ENCODE data around the gene MRPL34.

GRCh38 chr19:17309198-17309964, 3.7 kb downstream of the MRPL34 start, which contains the start of gene DDA1:
- no peak for TF ChIP-seq CTCF (IDR thresholded peaks at IDR 0.05)
- no peak for TF ChIP-seq ZFX (IDR thresholded peaks at IDR 0.05; ENCODE audit: borderline replicate concordance)

Data from 22Rv1 (cell line).